ENCODE data around the gene PDLIM7. TPM values are rescaled to one million over a fixed set of nuclear protein-coding genes. Genes with fewer than 3 reads are reported as not detected.
A peak's percentile ranks its signal among the peaks of the same experiment; 100 is the strongest.

The PDLIM7 gene
- total RNA-seq, 4 donors from 2014 or later: 23.2 to 52.4 (median 34.8) TPM

GRCh38 chr5:177454397-177455035 is 42.9 kb downstream of the PDLIM7 start:
- peaks cover 10 to 15% of the 10 kb centered on the region in 2 donors for H3K4me1 ChIP-seq
- no peaks in the 10 kb centered on the region for H3K9me3 ChIP-seq
- H3K27ac ChIP-seq: peak overlapping the region in 2 of 3 donors; percentile 38 to 72
- intact Hi-C loops (cut with DNase I): loop anchor here (5.0 kb wide), 3 partner anchors 52 to 137 kb away; partner anchors contain the start of gene PFN3
- peaks cover 12 to 14% of the 10 kb centered on the region in 2 donors for H3K36me3 ChIP-seq
- peak; percentile 58 to 97 (median 93) for TF ChIP-seq CTCF (IDR thresholded peaks at IDR 0.05)
- no peak for TF ChIP-seq POLR2A (IDR thresholded peaks at IDR 0.05)
- DNase-seq: peak; percentile 92
- WGBS, 2 donors: 0% methylated on average over 3 of the region's 84 CpGs; no CpG with 5 or more reads in 1 of the 2 donors
- H3K27me3 ChIP-seq: no peaks in the 10 kb centered on the region
- peak overlapping the region; percentile 58 to 71 (median 62) for H3K4me3 ChIP-seq (replicated peaks in 1 of 3)

- Histone ChIP-seq H3K27ac (no peak overlapping the region), H3K9me3 (no peaks in the 10 kb centered on the region), H3K36me3 (peaks cover 11 to 13% of the 10 kb centered on the region in 2 donors), H3K4me3 (replicated peaks in 1 of 3) (peak overlapping the region in 1 of 3 donors; percentile 71), H3K27me3 (no peaks in the 10 kb centered on the region), H3K4me1 (peaks cover 10 to 15% of the 10 kb centered on the region in 2 donors)
- intact Hi-C loops (cut with DNase I): loop anchor here (5.0 kb wide), 1 partner anchor 52 kb away; the partner anchor contains the start of gene PFN3
- no peak for TF ChIP-seq CTCF (IDR thresholded peaks at IDR 0.05)
- TF ChIP-seq POLR2A (IDR thresholded peaks at IDR 0.05): no peak
- WGBS, 2 donors: 13 to 22% methylated on average over 8 to 22 of the region's 31 CpGs
- peak; percentile 25 to 48 for DNase-seq
Observed at GRCh38 chr5:177453852-177454396, 43.5 kb downstream of the PDLIM7 start.

- TF ChIP-seq POLR2A (IDR thresholded peaks at IDR 0.05) (no peak), CTCF (IDR thresholded peaks at IDR 0.05) (no peak)
- Histone ChIP-seq H3K9me3 (no peaks in the 10 kb centered on the region), H3K4me1 (peaks cover 10 to 18% of the 10 kb centered on the region in 2 donors), H3K36me3 (peaks cover 2 to 4% of the 10 kb centered on the region in 2 donors), H3K4me3 (replicated peaks in 1 of 3) (no peak overlapping the region), H3K27ac (no peak overlapping the region), H3K27me3 (no peaks in the 10 kb centered on the region)
- 89 to 91% methylated on average over 11 to 16 of the region's 17 CpGs for WGBS, 2 donors
- no peak for DNase-seq
- intact Hi-C loops (cut with DNase I): loop anchor here (5.0 kb wide), 1 partner anchor 51 kb away; the partner anchor contains the start of gene PFN3
Observed at GRCh38 chr5:177452688-177453638, 44.4 kb downstream of the PDLIM7 start.

- H3K4me1 ChIP-seq: peaks cover 23 to 29% of the 10 kb centered on the region in 2 donors
- H3K36me3 ChIP-seq: no peaks in the 10 kb centered on the region
- no peaks in the 10 kb centered on the region for H3K27me3 ChIP-seq
- no peak for DNase-seq
- intact Hi-C loops (cut with DNase I): loop anchor here (5.0 kb wide), 1 partner anchor 49 kb away; the partner anchor contains the start of gene PFN3
- WGBS, 2 donors: 84 to 96% methylated on average over 9 of the region's 10 CpGs
- no peaks in the 10 kb centered on the region for H3K9me3 ChIP-seq
- H3K4me3 ChIP-seq (replicated peaks in 1 of 3): no peak overlapping the region
- H3K27ac ChIP-seq: no peak overlapping the region
- TF ChIP-seq CTCF (IDR thresholded peaks at IDR 0.05): no peak
- TF ChIP-seq POLR2A (IDR thresholded peaks at IDR 0.05): no peak
Observed at GRCh38 chr5:177450667-177451424, 46.6 kb downstream of the PDLIM7 start.
